HEK293T (cell line): ENCODE measurements around the gene BCAS1.

Experiments used
- BHLHE40 ChIP-seq: fragments of 450-650 bp; IDR thresholded peaks from 2 replicates; pipeline ENCODE4 v1.6.1; 2016; ENCODE audit warnings: mild to moderate bottlenecking, moderate library complexity, borderline replicate concordance
- SUZ12 ChIP-seq: fragments of 450-650 bp; IDR thresholded peaks from 2 replicates; pipeline ENCODE4 v1.6.1; 2016; ENCODE audit warnings: mild to moderate bottlenecking

DNA sequence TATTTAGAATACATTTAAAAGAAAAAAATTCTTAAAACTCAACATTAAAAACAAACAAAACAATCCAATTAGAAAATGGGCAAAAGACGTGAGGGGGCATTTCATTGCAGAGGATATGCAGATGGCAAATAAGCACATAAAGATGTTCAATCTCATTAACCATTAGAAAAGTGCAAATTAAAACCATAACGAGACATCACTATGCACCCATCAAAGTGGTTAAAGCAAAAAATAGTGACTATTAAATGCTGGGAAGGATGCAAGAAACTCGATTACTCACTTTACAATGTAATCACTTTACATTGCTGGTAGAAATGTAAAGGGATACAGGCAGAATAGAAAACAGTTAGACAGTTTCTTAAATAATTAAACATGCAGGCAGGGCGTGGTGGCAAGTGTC, 59.0 kb downstream of the BCAS1 start:
- TF ChIP-seq SUZ12 (no peak), BHLHE40 (no peak)
